Measurements from ENCODE around the gene SLC1A1. TPM values are rescaled to one million over a fixed set of nuclear protein-coding genes. Genes with fewer than 3 reads are reported as not detected.

SLC1A1 gene
- total RNA-seq, 8 experiments from 2014 or later, result 0.10 to 13.7 (median 8.2) TPM

DNA sequence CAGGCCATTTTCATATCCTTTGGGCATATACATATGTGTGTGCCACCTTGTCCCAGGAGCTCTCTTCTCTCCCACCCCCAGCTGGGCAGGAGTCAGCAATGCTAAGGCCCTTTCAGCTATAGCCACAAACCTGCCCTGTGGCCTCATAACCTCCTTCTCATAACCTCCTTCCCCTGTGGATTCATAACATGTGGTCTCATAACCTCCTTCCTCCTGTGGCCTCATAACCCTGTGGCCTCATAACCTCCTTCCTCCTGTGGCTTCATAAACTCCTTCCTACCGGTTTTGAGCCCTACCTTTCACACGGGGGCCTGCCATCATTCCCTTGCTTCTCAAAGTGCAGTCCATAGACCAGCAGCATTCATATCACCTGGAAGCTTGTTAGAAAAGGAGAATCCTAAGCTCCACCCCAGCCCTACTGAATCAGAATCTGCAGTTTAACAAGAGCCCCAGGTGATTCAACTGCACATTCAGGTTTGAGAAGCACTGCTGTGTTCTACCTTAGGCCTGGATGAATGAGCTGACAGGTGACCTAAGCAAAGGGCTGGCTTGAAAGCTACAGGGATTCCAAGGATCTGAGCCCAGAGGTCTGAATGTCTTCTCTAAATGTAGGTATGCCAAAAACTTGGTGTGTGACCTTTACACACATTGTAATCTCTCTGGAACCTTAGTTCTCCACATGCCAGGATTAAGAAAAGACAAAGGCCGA lies 129.9 kb downstream of the SLC1A1 start:
- H3K4me1 ChIP-seq (replicated peaks in 1 of 2), result peaks cover 8 to 14% of the 10 kb centered on the region in 2 donors
- in situ Hi-C loops (cut with MboI; ENCODE audit: low pct_unique_long_range_greater_than_20kb in 2 of 9, low sequenced_read_pairs in 9 of 9, unreplicated experiment in 9 of 9), result no loop called here
- ATAC-seq (replicated peaks in 6 of 8), result no peak
- H3K4me3 ChIP-seq, result no peak overlapping the region
- WGBS, 10 experiments, result 58 to 100% (median 90%) methylated on average over 1 to 3 of the region's 3 CpGs; no CpG with 5 or more reads in 1 of the 10 experiments
- no peak overlapping the region for H3K27ac ChIP-seq

DNA sequence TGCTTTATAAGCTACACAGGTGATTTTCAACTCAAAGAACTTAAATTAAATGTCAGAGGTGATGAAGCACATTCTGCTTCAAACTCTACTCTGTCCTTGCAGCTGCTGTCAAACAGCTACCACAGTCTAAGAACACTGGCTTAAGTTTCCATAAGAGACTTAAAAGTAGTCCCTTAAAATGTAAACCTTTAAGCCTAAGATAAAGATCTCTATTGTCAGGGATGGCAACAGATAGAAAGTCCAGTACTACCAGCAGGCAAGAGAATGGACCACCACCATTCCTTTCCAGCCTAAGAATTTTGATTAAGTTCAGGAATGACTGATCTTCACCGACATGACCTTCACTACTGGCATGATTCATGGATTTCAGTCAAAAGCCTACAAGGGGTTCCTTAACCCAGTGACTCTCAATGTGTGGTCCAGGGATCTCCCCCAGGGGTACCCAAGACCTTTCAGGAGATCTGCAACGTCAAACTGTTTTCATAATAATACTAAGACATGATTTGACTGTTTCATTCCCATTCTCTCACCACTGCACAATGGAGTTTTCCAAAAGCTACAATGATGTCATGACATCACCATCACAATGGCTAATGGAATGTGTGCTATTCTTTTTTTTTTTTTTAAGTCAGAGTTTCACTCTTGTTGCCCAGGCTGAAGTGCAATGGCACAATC lies 130.8 kb downstream of the SLC1A1 start:
- in situ Hi-C loops (cut with MboI; ENCODE audit: low pct_unique_long_range_greater_than_20kb in 2 of 9, low sequenced_read_pairs in 9 of 9, unreplicated experiment in 9 of 9), result no loop called here
- Histone ChIP-seq H3K4me1 (replicated peaks in 1 of 2) (peaks cover 8 to 14% of the 10 kb centered on the region in 2 donors), H3K27ac (no peak overlapping the region), H3K4me3 (no peak overlapping the region)
- peak in 3 of 8 experiments; percentile 53 to 60 (median 56) for ATAC-seq (replicated peaks in 6 of 8)
- 17 to 75% (median 40%) methylated on average over 1 to 2 of the region's 2 CpGs; no CpG with 5 or more reads in 3 of the 10 experiments for WGBS, 10 experiments

DNA sequence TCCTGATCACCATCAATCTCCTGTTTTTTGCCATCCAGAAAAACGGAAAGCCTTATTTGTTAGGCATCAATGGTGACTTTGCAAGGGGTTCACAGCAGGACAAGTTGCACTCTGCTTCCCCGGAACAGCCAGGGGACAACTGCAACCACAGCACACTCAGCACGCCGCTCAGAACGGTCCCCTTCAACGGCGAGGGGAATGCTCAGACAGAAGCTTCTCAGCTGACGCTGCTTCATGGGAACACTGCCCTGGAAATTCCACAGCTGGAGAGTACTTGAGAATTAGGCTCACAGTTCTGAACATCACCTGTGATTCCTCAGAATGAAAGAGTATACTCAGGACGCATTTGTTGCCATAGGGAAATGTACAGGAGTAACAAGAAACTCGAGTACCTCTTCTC lies 131.7 kb downstream of the SLC1A1 start:
- WGBS, 10 experiments, result 25 to 85% (median 61%) methylated on average over 1 to 10 of the region's 10 CpGs
- peaks cover 8 to 13% of the 10 kb centered on the region in 2 donors for H3K4me1 ChIP-seq (replicated peaks in 1 of 2)
- H3K4me3 ChIP-seq, result no peak overlapping the region
- ATAC-seq (replicated peaks in 6 of 8), result no peak
- in situ Hi-C loops (cut with MboI; ENCODE audit: low pct_unique_long_range_greater_than_20kb in 2 of 9, low sequenced_read_pairs in 9 of 9, unreplicated experiment in 9 of 9), result no loop called here
- H3K27ac ChIP-seq, result no peak overlapping the region

DNA sequence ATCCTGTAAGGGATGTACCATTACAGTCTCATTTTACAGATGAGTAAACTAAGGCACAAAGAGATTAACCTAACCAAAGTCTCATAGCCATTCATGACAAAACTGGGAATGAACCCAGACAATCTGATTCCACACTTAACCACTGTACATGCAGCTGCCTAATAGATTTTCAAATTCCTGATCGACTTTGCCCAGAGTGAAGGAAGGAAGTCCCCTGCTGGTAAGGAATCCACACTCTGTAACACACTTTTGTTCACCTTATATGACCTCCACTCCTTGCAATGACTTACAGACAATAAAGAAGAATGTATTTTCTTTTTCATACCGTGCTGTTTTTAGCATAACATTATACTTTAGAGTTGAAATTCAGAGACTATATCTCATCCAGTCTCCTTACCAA lies 140.6 kb downstream of the SLC1A1 start:
- ATAC-seq (replicated peaks in 6 of 8), result no peak
- Histone ChIP-seq H3K4me1 (replicated peaks in 1 of 2) (no peaks in the 10 kb centered on the region), H3K4me3 (no peak overlapping the region), H3K27ac (no peak overlapping the region)
- WGBS, 10 experiments, result 0 to 56% (median 25%) methylated on average over 1 to 2 of the region's 2 CpGs; no CpG with 5 or more reads in 1 of the 10 experiments
- in situ Hi-C loops (cut with MboI; ENCODE audit: low pct_unique_long_range_greater_than_20kb in 2 of 9, low sequenced_read_pairs in 9 of 9, unreplicated experiment in 9 of 9), result no loop called here

Other genes starting within 250 kb of the SLC1A1 start
- 10 to 100 TPM in 2 of 8 experiments, 1 to 10 TPM in 5, under 1 TPM in 1; 0.63 to 77.0 (median 2.4) TPM for gene GLIS3, start 190.4 kb upstream of the SLC1A1 start, total RNA-seq
- gene PLPP6, start 171.8 kb downstream of the SLC1A1 start, total RNA-seq, result 10 to 100 TPM in 5 of 8 experiments, 1 to 10 TPM in 3; 8.8 to 13.1 (median 10.5) TPM
- 10 to 100 TPM in 1 of 8 experiments, 1 to 10 TPM in 6, under 1 TPM in 1; 0.63 to 10.4 (median 2.1) TPM for gene SPATA6L, start 176.0 kb downstream of the SLC1A1 start, total RNA-seq
- gene CDC37L1, start 189.1 kb downstream of the SLC1A1 start, total RNA-seq, result 10 to 100 TPM; 15.4 to 35.6 (median 22.8) TPM